Ectodermal cell (in vitro differentiated cells): Measurements from ENCODE around the gene PCGF3.
"Not testable (repeated sequence)": the region's sequence is repeated elsewhere in the genome, so short reads cannot be mapped to it uniquely, and the experiment has no call there.

Source experiments
- H3K27ac ChIP-seq: 2 replicates; pipeline ENCODE4 v1.7.0; 2013; ENCODE audit warnings: mild to moderate bottlenecking, low read depth, low read length; ENCODE audit not compliant: insufficient read depth, poor library complexity, severe bottlenecking
- H3K27me3 ChIP-seq: 2 replicates; pipeline ENCODE4 v1.7.0; 2013; ENCODE audit warnings: mild to moderate bottlenecking, low read length; ENCODE audit not compliant: insufficient read depth, control insufficient read depth, poor library complexity, severe bottlenecking
- H3K36me3 ChIP-seq: one replicate; pipeline ENCODE4 v1.7.0; 2013; ENCODE audit warnings: low read length; ENCODE audit not compliant: control insufficient read depth, insufficient read depth
- H3K4me1 ChIP-seq: one replicate; pipeline ENCODE4 v1.7.0; 2013; ENCODE audit warnings: low read length; ENCODE audit not compliant: control insufficient read depth, insufficient read depth
- H3K4me3 ChIP-seq: 2 replicates; pipeline ENCODE4 v1.7.0; 2013; ENCODE audit warnings: low read depth, low read length, control low read depth; ENCODE audit not compliant: insufficient read depth
- H3K9me3 ChIP-seq: 2 replicates; pipeline ENCODE4 v1.7.0; 2013; ENCODE audit warnings: mild to moderate bottlenecking, low read length, moderate library complexity; ENCODE audit not compliant: control insufficient read depth
- WGBS, 2 experiments: methylation state at CpG; one replicate each; pipeline ENCODE4 v1.1.7; 2013; ENCODE audit warnings: missing lambda C conversion rate in 2 of 2; 5-methylcytosine and 5-hydroxymethylcytosine counted together

The PCGF3 gene

GRCh38 chr4:742742-743311 lies 37.2 kb downstream of the PCGF3 start:
- Histone ChIP-seq H3K4me1 (no peaks in the 10 kb centered on the region), H3K27me3 (no peaks in the 10 kb centered on the region), H3K4me3 (no peak overlapping the region), H3K36me3 (peaks cover 23% of the 10 kb centered on the region), H3K27ac (no peak overlapping the region), H3K9me3 (no peaks in the 10 kb centered on the region)
- WGBS, 2 experiments, result 86% methylated on average over 26 of the region's 26 CpGs

GRCh38 chr4:743463-744211 lies 38.0 kb downstream of the PCGF3 start:
- H3K4me1 ChIP-seq, result no peaks in the 10 kb centered on the region
- WGBS, 2 experiments, result 92 to 94% methylated on average over 22 of the region's 22 CpGs
- H3K4me3 ChIP-seq, result no peak overlapping the region
- H3K9me3 ChIP-seq, result no peaks in the 10 kb centered on the region
- H3K27ac ChIP-seq, result no peak overlapping the region
- H3K36me3 ChIP-seq, result peaks cover 20% of the 10 kb centered on the region
- H3K27me3 ChIP-seq, result no peaks in the 10 kb centered on the region

- Histone ChIP-seq H3K4me1 (no peaks in the 10 kb centered on the region), H3K27me3 (no peaks in the 10 kb centered on the region), H3K9me3 (no peaks in the 10 kb centered on the region), H3K4me3 (no peak overlapping the region), H3K36me3 (peaks cover 16% of the 10 kb centered on the region), H3K27ac (no peak overlapping the region)
- 96 to 97% methylated on average over 31 to 32 of the region's 44 CpGs for WGBS, 2 experiments
These were observed 38.7 kb downstream of the PCGF3 start for GRCh38 chr4:744212-744841.

DNA sequence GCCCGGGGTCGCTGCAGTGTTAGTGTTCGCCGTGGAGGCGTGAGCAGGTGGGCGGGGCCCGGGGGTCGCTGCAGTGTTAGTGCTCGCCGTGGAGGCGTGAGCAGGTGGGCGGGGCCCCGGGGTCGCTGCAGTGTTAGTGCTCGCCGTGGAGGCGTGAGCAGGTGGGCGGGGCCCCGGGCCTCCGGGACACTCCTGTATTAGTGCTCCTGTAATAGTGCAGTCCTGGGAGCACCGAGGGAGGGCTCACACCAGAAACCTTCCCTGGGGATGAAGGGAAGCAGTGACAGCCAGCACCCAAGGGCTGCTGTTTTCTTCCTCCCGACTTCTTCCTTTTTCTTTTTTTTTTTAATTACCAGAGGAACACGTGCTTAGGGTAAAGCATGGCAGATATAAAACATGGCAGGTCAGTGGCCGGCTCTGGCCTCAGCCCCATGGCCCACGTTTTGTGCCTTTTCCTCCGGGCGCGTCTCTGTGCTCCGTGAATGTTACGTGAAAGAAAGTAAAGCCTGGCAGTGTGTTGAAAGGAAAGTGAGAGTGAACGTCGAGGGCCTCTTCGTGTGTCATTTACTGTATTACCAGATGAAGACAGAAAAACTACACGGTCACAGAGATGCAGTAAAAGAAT lies 42.0 kb downstream of the PCGF3 start:
- no peak overlapping the region for H3K4me3 ChIP-seq
- H3K4me1 ChIP-seq, result no peaks in the 10 kb centered on the region
- no peak overlapping the region for H3K27ac ChIP-seq
- H3K36me3 ChIP-seq, result peaks cover 25% of the 10 kb centered on the region
- 90 to 94% methylated on average over 22 to 23 of the region's 34 CpGs for WGBS, 2 experiments
- no peaks in the 10 kb centered on the region for H3K9me3 ChIP-seq
- H3K27me3 ChIP-seq, result no peaks in the 10 kb centered on the region

DNA sequence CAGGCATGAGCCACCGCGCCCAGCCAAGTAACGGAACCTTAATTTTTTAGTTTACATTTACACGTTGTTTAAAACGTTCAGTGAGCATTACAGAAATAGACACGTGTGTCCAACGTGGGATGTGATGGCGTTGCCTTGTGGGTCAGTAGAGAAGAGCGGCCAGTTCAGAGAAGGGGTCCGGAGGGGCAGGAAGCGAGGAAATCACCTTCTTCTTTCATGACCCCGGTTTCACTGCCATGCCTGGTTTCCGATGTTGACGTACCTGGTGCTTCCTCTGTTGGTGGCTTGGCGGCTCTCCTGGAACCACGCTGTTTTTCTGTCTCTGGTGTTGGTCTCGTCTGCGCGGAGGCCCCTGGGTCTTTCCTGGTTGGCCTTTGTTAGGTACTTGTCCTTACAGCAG lies 42.8 kb downstream of the PCGF3 start:
- Histone ChIP-seq H3K27me3 (no peaks in the 10 kb centered on the region), H3K4me1 (no peaks in the 10 kb centered on the region), H3K4me3 (no peak overlapping the region), H3K27ac (no peak overlapping the region), H3K36me3 (peaks cover 29% of the 10 kb centered on the region), H3K9me3 (no peaks in the 10 kb centered on the region)
- 95 to 96% methylated on average over 19 of the region's 19 CpGs for WGBS, 2 experiments

DNA sequence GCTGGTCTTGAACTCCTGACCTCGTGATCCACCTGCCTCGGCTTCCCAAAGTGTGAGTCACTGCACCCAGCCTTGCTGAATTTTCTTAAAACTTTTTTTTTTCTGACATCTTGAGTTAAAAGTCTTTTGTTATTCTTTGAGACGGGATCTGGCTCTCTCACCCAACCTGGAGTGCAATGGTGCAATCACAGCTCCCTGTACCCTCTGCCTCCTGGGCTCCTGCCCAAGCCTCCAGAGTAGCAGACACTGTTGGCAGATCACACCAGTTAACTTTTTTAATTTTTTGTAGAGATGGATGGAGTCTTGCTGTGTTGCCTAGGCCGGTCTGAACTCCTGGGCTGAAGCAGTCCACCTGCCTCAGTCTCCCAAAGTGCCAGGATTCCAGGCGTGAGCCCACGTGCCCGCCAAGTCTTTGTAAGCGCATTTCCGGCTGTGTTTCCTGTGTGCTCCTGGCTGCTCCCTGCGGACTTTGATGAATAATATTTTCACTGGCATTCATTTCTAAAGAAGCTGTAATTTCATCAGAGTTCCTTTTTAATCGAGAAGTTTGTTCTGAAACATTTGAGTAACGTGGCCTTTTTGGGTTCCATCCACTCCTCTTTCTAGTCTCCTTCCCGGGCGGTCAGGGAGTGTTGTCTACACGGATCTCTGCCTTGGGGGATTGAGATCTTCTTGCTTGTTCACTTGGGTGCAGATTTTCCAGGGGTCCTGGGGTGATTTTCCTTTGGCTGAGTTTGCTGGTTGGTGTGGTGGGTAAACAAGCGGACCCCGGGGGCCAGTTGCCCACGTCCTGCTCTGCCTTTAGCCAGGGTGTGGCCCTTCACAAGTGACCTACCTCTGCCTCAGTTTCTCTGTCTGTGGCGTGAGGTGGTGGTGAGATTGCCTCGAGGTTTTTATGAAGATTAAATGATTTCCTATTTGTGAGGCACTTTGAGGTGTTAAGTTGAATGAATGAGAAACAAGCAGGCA lies 44.4 kb downstream of the PCGF3 start:
- Histone ChIP-seq H3K36me3 (peaks cover 23% of the 10 kb centered on the region), H3K4me3 (no peak overlapping the region)

DNA sequence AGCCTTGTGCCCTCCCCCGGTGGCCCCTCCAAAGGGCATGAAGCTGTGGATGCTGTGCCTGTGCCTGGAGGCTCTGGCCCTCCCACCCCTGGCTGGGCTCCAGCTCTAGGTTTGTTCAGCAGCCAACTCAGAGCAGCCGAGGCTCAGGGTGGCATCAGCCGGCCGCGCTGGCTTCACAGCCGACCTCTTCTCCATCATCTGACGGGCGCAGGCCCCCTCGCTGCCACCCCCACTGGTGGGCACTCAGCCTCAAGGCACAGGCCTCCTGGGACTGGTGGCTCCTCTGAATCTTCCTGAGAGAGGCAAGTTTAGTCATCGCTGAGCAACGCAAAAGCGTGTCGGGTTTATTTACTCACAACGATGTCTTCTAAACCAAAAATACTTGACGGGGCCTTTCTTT lies 46.0 kb downstream of the PCGF3 start:
- Histone ChIP-seq H3K9me3 (no peaks in the 10 kb centered on the region), H3K4me3 (no peak overlapping the region), H3K36me3 (peaks cover 25% of the 10 kb centered on the region), H3K4me1 (no peaks in the 10 kb centered on the region), H3K27ac (no peak overlapping the region), H3K27me3 (no peaks in the 10 kb centered on the region)
- 96% methylated on average over 15 of the region's 15 CpGs for WGBS, 2 experiments

More for the DNA sequence above, 44.4 kb downstream of the PCGF3 start:
- 94 to 96% methylated on average over 20 of the region's 20 CpGs for WGBS, 2 experiments
- Histone ChIP-seq H3K4me1 (no peaks in the 10 kb centered on the region), H3K27ac (no peak overlapping the region), H3K9me3 (no peaks in the 10 kb centered on the region), H3K27me3 (no peaks in the 10 kb centered on the region)

DNA sequence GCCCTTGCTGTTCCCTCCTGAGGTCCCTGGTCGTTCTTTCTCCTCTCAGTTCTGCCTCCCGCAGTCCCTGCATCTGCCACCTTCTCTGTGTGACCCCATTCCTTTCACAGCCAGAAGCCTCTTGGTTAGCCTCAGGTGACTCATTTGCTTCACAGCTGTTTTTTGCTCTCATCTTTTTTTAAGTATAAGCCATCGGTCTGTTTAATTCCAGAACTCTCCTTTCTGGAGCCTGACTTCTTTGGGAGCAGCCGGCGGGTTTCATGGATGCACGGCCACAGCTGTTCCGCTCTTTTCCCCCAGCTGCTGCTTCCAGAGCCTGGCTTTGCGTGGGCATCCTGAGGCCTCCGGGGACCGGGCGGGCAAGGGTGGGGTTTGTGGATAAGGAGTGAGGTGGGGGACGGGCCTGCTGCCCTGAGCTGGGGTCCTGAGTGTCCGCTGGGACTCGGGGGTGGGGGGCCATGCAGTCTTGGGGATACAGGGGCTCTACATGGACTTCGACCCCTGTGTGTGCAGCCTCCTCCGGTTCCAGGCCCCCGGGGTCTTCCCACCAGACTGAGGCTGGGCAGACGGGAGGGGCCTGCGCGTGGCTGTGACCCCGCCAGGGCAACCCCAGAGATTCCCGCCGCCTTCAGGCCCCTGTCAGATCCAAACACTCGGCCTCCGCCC lies 46.7 kb downstream of the PCGF3 start:
- WGBS, 2 experiments, result 95% methylated on average over 25 of the region's 25 CpGs
- Histone ChIP-seq H3K9me3 (no peaks in the 10 kb centered on the region), H3K36me3 (peaks cover 31% of the 10 kb centered on the region), H3K4me1 (no peaks in the 10 kb centered on the region), H3K27me3 (no peaks in the 10 kb centered on the region), H3K27ac (no peak overlapping the region), H3K4me3 (no peak overlapping the region)

- peaks cover 36% of the 10 kb centered on the region for H3K36me3 ChIP-seq
- H3K27ac ChIP-seq, H3K4me1 ChIP-seq, H3K4me3 ChIP-seq, H3K27me3 ChIP-seq, H3K9me3 ChIP-seq: not testable (repeated sequence)
- 92 to 95% methylated on average over 13 of the region's 13 CpGs for WGBS, 2 experiments
These were observed 47.6 kb downstream of the PCGF3 start for GRCh38 chr4:753186-753585.
